LNCaP clone FGC (cell line): ENCODE results near the gene DCST1.

ENCODE experiments used
- DNase-seq: peaks from one replicate; pipeline ENCODE4 v3.0.0-alpha.2; 2011; ENCODE audit warnings: low read depth
- H3K4me3 ChIP-seq: 2 replicates; pipeline ENCODE4 v1.5.1; 2011; ENCODE audit warnings: mild to moderate bottlenecking, low read depth, low read length, control low read depth
- CTCF ChIP-seq: IDR thresholded peaks from 2 replicates; pipeline ENCODE4 v1.5.1; 2012; ENCODE audit warnings: mild to moderate bottlenecking; ENCODE audit not compliant: control insufficient read depth, insufficient read depth; ENCODE audit errors: extremely low read depth

Gene DCST1

GRCh38 chr1:155093911-155094621, 60.4 kb downstream of the DCST1 start:
- H3K4me3 ChIP-seq, result no peak overlapping the region
- peak; percentile 65 for TF ChIP-seq CTCF
- DNase-seq, result no peak

GRCh38 chr1:155094622-155094948, 61.0 kb downstream of the DCST1 start:
- no peak for TF ChIP-seq CTCF
- no peak overlapping the region for H3K4me3 ChIP-seq
- DNase-seq, result no peak

- no peak for TF ChIP-seq CTCF
- H3K4me3 ChIP-seq, result no peak overlapping the region
- no peak for DNase-seq
Observed at GRCh38 chr1:155099331-155099730, 65.7 kb downstream of the DCST1 start.
